GM12878 (cell line): ENCODE results near the gene DIO3. TPM values are rescaled to one million over a fixed set of nuclear protein-coding genes. Genes with fewer than 3 reads are reported as not detected.

Experiments
- ATAC-seq: fragments of 200-7000 bp; cut with Tn5 transposase; 3 replicates; pipeline ENCODE4 v1.9.1; 2020; ENCODE audit warnings: mild to moderate bottlenecking, moderate library complexity
- BruUV-seq: library from RNA; stranded (reverse); fragments of 400-500 nt; replicated peaks from 2 replicates; lab custom pipeline; 2021; lab: Mats Ljungman, UMichigan
- CTCF ChIA-PET: fragments of 300-600 bp; sonication (Branson Sonifier 250); formaldehyde crosslinking; extraction: SDS; loops from one replicate; lab custom pipeline; 2021; ENCODE audit warnings: inconsistent platforms; lab: Yijun Ruan, JAX
- POLR2A ChIA-PET: fragments of 350-600 bp; formaldehyde crosslinking; extraction: SDS; loops from one replicate; lab custom pipeline; 2021; ENCODE audit warnings: inconsistent platforms; lab: Charles Lee
- RAD21 ChIA-PET: fragments of 300-600 bp; sonication (Branson Sonifier 250); formaldehyde crosslinking; loops from one replicate; lab custom pipeline; 2023; ENCODE audit warnings: antibody characterized with exemption; ENCODE audit not compliant: unreplicated experiment; lab: Charles Lee
- SMC1A ChIA-PET: fragments of 300-600 bp; sonication (Branson Sonifier 250); formaldehyde crosslinking; loops from one replicate; lab custom pipeline; 2023; ENCODE audit not compliant: unreplicated experiment, uncharacterized antibody; lab: Charles Lee
- DNase-seq: peaks from one replicate; pipeline ENCODE4 v3.0.0-alpha.2; 2011; ENCODE audit warnings: low read depth, low spot score
- FAIRE-seq: peaks from 3 replicates; lab custom pipeline; 2011; peaks lifted over from hg19 to GRCh38; lab: Jason Lieb, UNC
- H2AFZ ChIP-seq: 2 replicates; pipeline ENCODE4 v1.6.0; 2011; ENCODE audit warnings: low read depth, low read length, control low read depth; ENCODE audit not compliant: control insufficient read depth
- H3K27ac ChIP-seq: 2 replicates; pipeline ENCODE4 v1.5.1; 2011; ENCODE audit warnings: control low read depth; ENCODE audit not compliant: control insufficient read depth, insufficient read depth
- H3K27me3 ChIP-seq, 2 experiments: replicated peaks in 1 of 2; 2 replicates each; pipeline versions ENCODE4 v1.6.0 to v1.6.1; 2011; ENCODE audit warnings: low read length in 1 of 2; ENCODE audit not compliant: control insufficient read depth in 2 of 2, insufficient read depth in 2 of 2
- H3K36me3 ChIP-seq, 2 experiments: 2 replicates each; pipeline ENCODE4 v1.5.1; 2011; ENCODE audit warnings: low read length in 1 of 2; ENCODE audit not compliant: control insufficient read depth in 2 of 2, insufficient read depth in 2 of 2
- H3K4me1 ChIP-seq: 2 replicates; pipeline ENCODE4 v1.6.1; 2011; ENCODE audit warnings: mild to moderate bottlenecking, low read length, moderate library complexity, mixed read lengths; ENCODE audit not compliant: control insufficient read depth, insufficient read depth
- H3K4me2 ChIP-seq: 2 replicates; pipeline ENCODE4 v1.6.0; 2011; ENCODE audit warnings: control low read depth; ENCODE audit not compliant: control insufficient read depth, insufficient read depth
- H3K4me3 ChIP-seq: fragments of 200-600 bp; sonication (generic); 2 replicates; pipeline ENCODE4 v1.5.1; 2016
- H3K79me2 ChIP-seq: 2 replicates; pipeline ENCODE4 v1.6.0; 2011; ENCODE audit warnings: low read length; ENCODE audit not compliant: control insufficient read depth, insufficient read depth
- H3K9ac ChIP-seq: 2 replicates; pipeline ENCODE4 v1.8.0; 2011; ENCODE audit warnings: low read length, control low read depth, mixed read lengths; ENCODE audit not compliant: control insufficient read depth, insufficient read depth
- H3K9me3 ChIP-seq: replicated peaks from 3 replicates; pipeline ENCODE4 v1.5.1; 2011; ENCODE audit warnings: mild to moderate bottlenecking, low read length; ENCODE audit not compliant: control insufficient read depth, insufficient read depth
- H4K20me1 ChIP-seq: 2 replicates; pipeline ENCODE4 v1.6.0; 2011; ENCODE audit not compliant: control insufficient read depth, insufficient read depth
- ATF2 ChIP-seq: IDR thresholded peaks from 2 replicates; pipeline ENCODE4 v1.6.1; 2012; ENCODE audit warnings: low read length, inconsistent platforms
- CHD4 ChIP-seq: fragments of 200-600 bp; sonication (generic); IDR thresholded peaks from 2 replicates; pipeline ENCODE4 v1.6.1; 2016; ENCODE audit warnings: mild to moderate bottlenecking
- DPF2 ChIP-seq: fragments of 450-650 bp; IDR thresholded peaks from 2 replicates; pipeline ENCODE4 v1.6.1; 2017; ENCODE audit warnings: mild to moderate bottlenecking
- KDM1A ChIP-seq: fragments of 200-600 bp; sonication (generic); IDR thresholded peaks from 2 replicates; pipeline ENCODE4 v1.6.1; 2016; ENCODE audit warnings: borderline replicate concordance
- PRDM15 ChIP-seq: fragments of 450-650 bp; formaldehyde crosslinking; IDR thresholded peaks from 2 replicates; pipeline ENCODE4 v1.4.0; 2020; ENCODE audit warnings: mild to moderate bottlenecking, moderate library complexity
- SRF ChIP-seq, 2 experiments: IDR thresholded peaks; 2 replicates each; pipeline ENCODE4 v1.6.1; 2011; ENCODE audit warnings: low read depth in 2 of 2, low read length in 2 of 2, mild to moderate bottlenecking in 1 of 2, moderate library complexity in 1 of 2
- ZNF384 ChIP-seq: IDR thresholded peaks from 2 replicates; pipeline ENCODE4 v1.6.1; 2012; ENCODE audit warnings: low read depth, mild to moderate bottlenecking, low read length, improper control_type of control experiment, borderline replicate concordance
- WGBS: methylation state at CpG from one replicate; pipeline ENCODE4 v1.1.6; 2016; ENCODE audit warnings: low lambda C conversion rate; ENCODE audit not compliant: insufficient replicate concordance, insufficient coverage; ENCODE audit errors: missing lambda C conversion rate; 5-methylcytosine and 5-hydroxymethylcytosine counted together
- in situ Hi-C: fragments of 300-500 bp; cut with MboI; formaldehyde crosslinking; loops from 9 replicates; pipeline ENCODE4 v1.14.3; 2018; ENCODE audit warnings: mixed read lengths
- intact Hi-C: fragments of 100-400 bp; cut with micrococcal nuclease; formaldehyde crosslinking; loops from one replicate; pipeline ENCODE4 v1.14.2; 2022; ENCODE audit not compliant: unreplicated experiment
- polyA plus RNA-seq, 11 experiments: library from polyadenylated mRNA; depleted of rRNA in 4 of 11; unstranded in 6 of 11; stranded (reverse) in 5 of 11; fragments of >200 nt; fragmentation: Nextera tagmentation in 4 of 11; fragmentation: Illumina TruSeq in 1 of 11; extraction: Ambion mirVana in 4 of 11; extraction: Trizol in 1 of 11; gene quantifications; 1 replicate in 1 of 11; 2 replicates in 10 of 11; pipeline versions ENCODE4 v1.2.1 to v1.2.3, GENCODE V29; 2011 to 2016; ENCODE audit warnings: inconsistent platforms in 2 of 11, missing spikeins in 2 of 11, low read depth in 1 of 11
- total RNA-seq, 4 experiments: library from RNA; depleted of rRNA in 3 of 4; stranded (reverse); fragments of >200 nt in 3 of 4; fragmentation: Illumina TruSeq in 1 of 4; extraction: Trizol in 1 of 4; gene quantifications; 2 replicates each; pipeline versions ENCODE4 v1.2.1 to v1.2.3, GENCODE V29; 2013 to 2021
- TF ChIP-seq, protein P1 (sequence below): fragments of 450-650 bp; IDR thresholded peaks from 2 replicates; pipeline ENCODE4 v1.6.1; 2017; ENCODE audit warnings: mild to moderate bottlenecking, low read depth, inconsistent platforms; ENCODE audit not compliant: poor library complexity, severe bottlenecking
- TF ChIP-seq, protein P2 (sequence below): fragments of 450-650 bp; IDR thresholded peaks from 2 replicates; pipeline ENCODE4 v1.6.1; 2017; ENCODE audit warnings: low read depth, mild to moderate bottlenecking, moderate library complexity

DIO3 gene
- total and polyA plus RNA-seq, 10 of the 15 experiments (the other 5 are each of a cell fraction or from before 2014, with no cell fraction given), result not detected

DNA sequence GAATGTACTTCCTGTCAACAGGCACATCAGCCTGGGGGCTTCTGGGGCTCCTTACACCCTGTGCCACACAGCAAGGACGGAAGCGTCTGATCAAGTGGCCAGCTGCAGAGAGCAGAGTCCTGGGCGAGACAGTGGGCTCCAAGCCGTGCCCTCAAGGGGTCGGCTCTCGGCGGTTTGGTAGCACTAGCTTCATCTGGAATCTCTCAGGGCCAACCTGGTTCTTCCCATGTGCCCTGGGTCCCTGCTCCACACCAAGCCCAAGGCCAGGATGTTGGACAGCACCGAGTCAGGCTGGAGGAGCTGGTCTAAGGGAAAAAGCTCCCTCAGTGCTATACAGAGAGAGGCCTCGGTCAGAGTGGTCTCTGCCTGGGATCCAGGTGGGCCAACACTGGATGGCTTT is 20.5 kb downstream of the DIO3 start:
- no peak for TF ChIP-seq PRDM15 (CRISPR knock-in tag)
- no peak for TF ChIP-seq ZNF384
- in situ Hi-C loops (no loop called here), intact Hi-C loops (no loop called here)
- ChIA-PET CTCF (no interaction called here), RAD21 (no interaction called here), POLR2A (no interaction called here), SMC1A (no interaction called here)
- 29% methylated on average over 9 of the region's 9 CpGs for WGBS
- Histone ChIP-seq H3K9ac (no peak overlapping the region), H3K4me3 (no peak overlapping the region), H3K79me2 (no peaks in the 10 kb centered on the region), H3K4me2 (no peak overlapping the region), H3K27ac (no peak overlapping the region), H2AFZ (no peak overlapping the region), H3K4me1 (no peaks in the 10 kb centered on the region), H3K36me3 (no peaks in the 10 kb centered on the region), H3K9me3 (no peaks in the 10 kb centered on the region), H3K27me3 (no peaks in the 10 kb centered on the region), H4K20me1 (no peaks in the 10 kb centered on the region)
- no peak for FAIRE-seq
- no TSS peak for BruUV-seq
- no peak for ATAC-seq
- DNase-seq, result no peak

DNA sequence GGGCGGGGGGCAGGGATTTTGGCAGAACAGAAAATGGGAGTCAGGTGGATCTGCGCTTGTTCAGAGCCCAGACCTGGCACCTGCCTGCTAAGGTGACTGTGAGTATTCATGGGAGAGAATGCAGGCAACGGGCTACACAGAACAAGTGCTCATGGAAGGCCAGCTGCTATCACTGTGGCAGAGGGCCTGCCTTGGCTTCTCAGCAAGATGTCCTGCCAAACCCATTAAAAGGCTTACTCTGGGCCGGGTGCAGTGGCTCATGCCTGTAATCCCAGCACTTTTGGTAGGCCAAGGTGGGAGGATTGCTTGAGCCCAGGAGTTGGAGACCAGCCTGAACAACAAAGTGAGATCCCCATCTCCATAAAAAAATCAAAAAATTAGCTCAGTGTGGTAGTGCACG is 21.0 kb downstream of the DIO3 start:
- H3K79me2 ChIP-seq, result no peaks in the 10 kb centered on the region
- H3K4me1 ChIP-seq, result no peaks in the 10 kb centered on the region
- no peaks in the 10 kb centered on the region for H3K27me3 ChIP-seq
- no peak for ATAC-seq
- no peak overlapping the region for H2AFZ ChIP-seq
- in situ Hi-C loops (no loop called here), intact Hi-C loops (no loop called here)
- no TSS peak for BruUV-seq
- ChIA-PET POLR2A (no interaction called here), RAD21 (no interaction called here), SMC1A (no interaction called here), CTCF (no interaction called here)
- no peak overlapping the region for H3K27ac ChIP-seq
- DNase-seq, result no peak
- 10% methylated on average over 5 of the region's 5 CpGs for WGBS
- H4K20me1 ChIP-seq, result no peaks in the 10 kb centered on the region
- no peak overlapping the region for H3K9ac ChIP-seq
- H3K9me3 ChIP-seq, result no peaks in the 10 kb centered on the region
- no peak overlapping the region for H3K4me3 ChIP-seq
- no peak overlapping the region for H3K4me2 ChIP-seq
- FAIRE-seq, result no peak
- H3K36me3 ChIP-seq, result no peaks in the 10 kb centered on the region
- TF ChIP-seq ATF2 (no peak), SRF (IDR thresholded peaks at IDR 0.05; ENCODE audit: low read depth in 2 of 2, low read length in 2 of 2) (no peak), CHD4 (no peak), DPF2 (no peak), KDM1A (no peak)
- TF ChIP-seq, protein P1, sequence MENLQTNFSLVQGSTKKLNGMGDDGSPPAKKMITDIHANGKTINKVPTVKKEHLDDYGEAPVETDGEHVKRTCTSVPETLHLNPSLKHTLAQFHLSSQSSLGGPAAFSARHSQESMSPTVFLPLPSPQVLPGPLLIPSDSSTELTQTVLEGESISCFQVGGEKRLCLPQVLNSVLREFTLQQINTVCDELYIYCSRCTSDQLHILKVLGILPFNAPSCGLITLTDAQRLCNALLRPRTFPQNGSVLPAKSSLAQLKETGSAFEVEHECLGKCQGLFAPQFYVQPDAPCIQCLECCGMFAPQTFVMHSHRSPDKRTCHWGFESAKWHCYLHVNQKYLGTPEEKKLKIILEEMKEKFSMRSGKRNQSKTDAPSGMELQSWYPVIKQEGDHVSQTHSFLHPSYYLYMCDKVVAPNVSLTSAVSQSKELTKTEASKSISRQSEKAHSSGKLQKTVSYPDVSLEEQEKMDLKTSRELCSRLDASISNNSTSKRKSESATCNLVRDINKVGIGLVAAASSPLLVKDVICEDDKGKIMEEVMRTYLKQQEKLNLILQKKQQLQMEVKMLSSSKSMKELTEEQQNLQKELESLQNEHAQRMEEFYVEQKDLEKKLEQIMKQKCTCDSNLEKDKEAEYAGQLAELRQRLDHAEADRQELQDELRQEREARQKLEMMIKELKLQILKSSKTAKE, result no peak
- TF ChIP-seq, protein P2, sequence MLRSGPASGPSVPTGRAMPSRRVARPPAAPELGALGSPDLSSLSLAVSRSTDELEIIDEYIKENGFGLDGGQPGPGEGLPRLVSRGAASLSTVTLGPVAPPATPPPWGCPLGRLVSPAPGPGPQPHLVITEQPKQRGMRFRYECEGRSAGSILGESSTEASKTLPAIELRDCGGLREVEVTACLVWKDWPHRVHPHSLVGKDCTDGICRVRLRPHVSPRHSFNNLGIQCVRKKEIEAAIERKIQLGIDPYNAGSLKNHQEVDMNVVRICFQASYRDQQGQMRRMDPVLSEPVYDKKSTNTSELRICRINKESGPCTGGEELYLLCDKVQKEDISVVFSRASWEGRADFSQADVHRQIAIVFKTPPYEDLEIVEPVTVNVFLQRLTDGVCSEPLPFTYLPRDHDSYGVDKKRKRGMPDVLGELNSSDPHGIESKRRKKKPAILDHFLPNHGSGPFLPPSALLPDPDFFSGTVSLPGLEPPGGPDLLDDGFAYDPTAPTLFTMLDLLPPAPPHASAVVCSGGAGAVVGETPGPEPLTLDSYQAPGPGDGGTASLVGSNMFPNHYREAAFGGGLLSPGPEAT, result no peak
